ENCODE measurements around the gene FANCF.

FANCF gene

GRCh38 chr11:22624742-22625447 lies 728 bp downstream of the FANCF start:
- Histone ChIP-seq H3K9ac (ENCODE audit: low read length) (peak overlapping the region; percentile 91), H3K27me3 (ENCODE audit: control insufficient read depth, insufficient read depth, low read length) (no peaks in the 10 kb centered on the region), H3K9me3 (ENCODE audit: control insufficient read depth, insufficient read depth, low read depth, low read length) (no peaks in the 10 kb centered on the region), H3K27ac (ENCODE audit: low read depth, low read length) (peak overlapping the region; percentile 95), H3K4me1 (ENCODE audit: control insufficient read depth, insufficient read depth, low read length) (peaks cover 8% of the 10 kb centered on the region; the same call in 1 of the 2 replicates), H3K36me3 (ENCODE audit: control insufficient read depth, insufficient read depth, low read length) (no peaks in the 10 kb centered on the region), H3K4me3 (ENCODE audit: low read depth, low read length) (peak overlapping the region; percentile 88)

DNA sequence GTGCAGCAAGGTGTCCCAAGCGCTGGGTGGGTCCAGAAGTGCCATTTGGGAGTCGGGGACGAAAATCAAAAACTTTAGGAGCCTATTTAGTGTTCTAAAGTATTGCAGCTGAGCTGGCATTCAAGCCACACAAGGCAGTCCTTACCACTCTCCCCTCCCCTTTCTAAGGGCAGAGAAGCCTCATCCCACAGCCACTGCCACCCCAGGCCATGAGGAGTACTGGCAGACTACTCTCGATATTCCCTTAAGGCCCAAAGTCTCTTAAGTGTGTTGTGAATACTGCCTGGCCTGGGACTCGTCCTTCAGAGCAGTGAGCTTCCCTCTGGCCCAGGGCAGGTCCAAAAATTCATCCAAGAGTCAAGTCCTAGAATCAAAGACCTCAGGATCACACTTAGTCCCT lies 7.8 kb downstream of the FANCF start:
- Histone ChIP-seq H3K4me1 (ENCODE audit: control insufficient read depth, insufficient read depth, low read length) (no peaks in the 10 kb centered on the region), H3K36me3 (ENCODE audit: control insufficient read depth, insufficient read depth, low read length) (no peaks in the 10 kb centered on the region), H3K27me3 (ENCODE audit: control insufficient read depth, insufficient read depth, low read length) (no peaks in the 10 kb centered on the region), H3K9me3 (ENCODE audit: control insufficient read depth, insufficient read depth, low read depth, low read length) (no peaks in the 10 kb centered on the region), H3K4me3 (ENCODE audit: low read depth, low read length) (no peak overlapping the region), H3K27ac (ENCODE audit: low read depth, low read length) (no peak overlapping the region), H3K9ac (ENCODE audit: low read length) (no peak overlapping the region)

GRCh38 chr11:22603933-22604332 lies 21.7 kb downstream of the FANCF start:
- Histone ChIP-seq H3K36me3 (ENCODE audit: control insufficient read depth, insufficient read depth, low read length) (no peaks in the 10 kb centered on the region), H3K9me3 (ENCODE audit: control insufficient read depth, insufficient read depth, low read depth, low read length) (no peaks in the 10 kb centered on the region), H3K4me3 (ENCODE audit: low read depth, low read length) (no peak overlapping the region), H3K9ac (ENCODE audit: low read length) (no peak overlapping the region), H3K27me3 (ENCODE audit: control insufficient read depth, insufficient read depth, low read length) (no peaks in the 10 kb centered on the region), H3K27ac (ENCODE audit: low read depth, low read length) (no peak overlapping the region), H3K4me1 (ENCODE audit: control insufficient read depth, insufficient read depth, low read length) (no peaks in the 10 kb centered on the region)

DNA sequence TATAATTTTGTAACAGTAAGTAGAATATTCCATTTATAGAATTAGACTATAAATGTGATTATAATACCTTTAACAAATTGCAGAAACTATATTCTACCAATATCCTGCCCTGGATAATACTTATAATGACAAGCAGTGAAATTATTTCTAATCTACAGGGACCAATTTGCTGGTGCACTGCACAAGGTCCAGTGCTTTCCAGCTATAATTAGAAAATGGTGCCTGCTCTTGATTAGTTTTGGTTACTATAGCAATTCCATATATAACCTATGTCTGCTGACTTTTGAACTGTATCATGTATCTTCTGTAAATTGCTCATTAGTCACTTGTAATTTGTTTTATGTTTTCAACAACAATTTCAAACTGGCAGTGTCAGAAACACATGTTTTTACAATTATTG lies 23.1 kb downstream of the FANCF start:
- Histone ChIP-seq H3K4me3 (ENCODE audit: low read depth, low read length) (no peak overlapping the region), H3K9ac (ENCODE audit: low read length) (no peak overlapping the region), H3K27ac (ENCODE audit: low read depth, low read length) (no peak overlapping the region)

GRCh38 chr11:22599458-22599857 lies 26.2 kb downstream of the FANCF start:
- H3K27me3 ChIP-seq (ENCODE audit: control insufficient read depth, insufficient read depth, low read length), result no peaks in the 10 kb centered on the region
- H3K4me1 ChIP-seq (ENCODE audit: control insufficient read depth, insufficient read depth, low read length), result no peaks in the 10 kb centered on the region
- no peaks in the 10 kb centered on the region for H3K36me3 ChIP-seq (ENCODE audit: control insufficient read depth, insufficient read depth, low read length)
- no peak overlapping the region for H3K27ac ChIP-seq (ENCODE audit: low read depth, low read length)
- H3K9me3 ChIP-seq (ENCODE audit: control insufficient read depth, insufficient read depth, low read depth, low read length), result no peaks in the 10 kb centered on the region
- no peak overlapping the region for H3K9ac ChIP-seq (ENCODE audit: low read length)
- H3K4me3 ChIP-seq (ENCODE audit: low read depth, low read length), result no peak overlapping the region

More for the DNA sequence above, 23.1 kb downstream of the FANCF start:
- Histone ChIP-seq H3K9me3 (ENCODE audit: control insufficient read depth, insufficient read depth, low read depth, low read length) (no peaks in the 10 kb centered on the region), H3K36me3 (ENCODE audit: control insufficient read depth, insufficient read depth, low read length) (no peaks in the 10 kb centered on the region), H3K4me1 (ENCODE audit: control insufficient read depth, insufficient read depth, low read length) (no peaks in the 10 kb centered on the region), H3K27me3 (ENCODE audit: control insufficient read depth, insufficient read depth, low read length) (no peaks in the 10 kb centered on the region)

DNA sequence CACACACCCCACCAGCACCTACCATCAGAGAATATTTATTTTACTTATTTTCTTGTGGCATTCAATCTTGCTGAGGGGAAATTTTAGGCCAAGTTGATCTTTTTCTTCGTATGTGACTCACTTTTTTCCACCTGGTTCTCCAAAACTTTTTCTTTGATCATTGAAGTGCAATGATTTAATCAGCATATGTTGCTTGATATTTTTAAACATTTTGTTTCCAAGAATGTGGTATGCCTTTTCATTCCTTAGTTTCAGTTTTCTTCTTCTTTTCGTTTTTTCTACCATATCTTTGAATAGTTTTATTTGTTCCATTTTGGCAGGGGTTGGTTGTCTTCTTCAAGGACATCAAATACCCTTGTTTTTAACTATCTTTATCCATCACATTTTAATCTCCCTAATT lies 28.6 kb downstream of the FANCF start:
- H3K9ac ChIP-seq (ENCODE audit: low read length), result no peak overlapping the region
- H3K4me1 ChIP-seq (ENCODE audit: control insufficient read depth, insufficient read depth, low read length), result no peaks in the 10 kb centered on the region
- H3K4me3 ChIP-seq (ENCODE audit: low read depth, low read length), result no peak overlapping the region
- H3K27me3 ChIP-seq (ENCODE audit: control insufficient read depth, insufficient read depth, low read length), result no peaks in the 10 kb centered on the region
- no peaks in the 10 kb centered on the region for H3K9me3 ChIP-seq (ENCODE audit: control insufficient read depth, insufficient read depth, low read depth, low read length)
- H3K27ac ChIP-seq (ENCODE audit: low read depth, low read length), result no peak overlapping the region
- H3K36me3 ChIP-seq (ENCODE audit: control insufficient read depth, insufficient read depth, low read length), result no peaks in the 10 kb centered on the region

DNA sequence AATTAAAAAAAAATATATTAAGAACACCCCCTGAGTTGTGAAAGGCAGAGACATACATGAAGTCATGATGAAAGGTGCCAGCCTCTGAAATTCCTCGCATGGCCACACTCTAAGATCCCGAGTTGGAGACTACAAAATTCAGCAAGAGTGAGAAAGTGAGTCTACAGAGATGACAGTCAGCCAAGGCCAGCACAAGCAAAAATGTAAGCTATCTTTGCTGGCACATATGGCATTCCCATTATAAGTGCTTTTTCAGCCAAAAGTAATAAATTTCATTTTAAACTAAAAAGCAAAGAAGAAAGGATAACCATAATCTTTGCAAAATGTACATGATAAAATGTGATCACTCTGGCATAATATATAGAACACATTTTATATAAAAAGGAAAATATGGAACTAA lies 40.6 kb downstream of the FANCF start:
- H3K36me3 ChIP-seq (ENCODE audit: control insufficient read depth, insufficient read depth, low read length), result no peaks in the 10 kb centered on the region
- H3K27me3 ChIP-seq (ENCODE audit: control insufficient read depth, insufficient read depth, low read length), result no peaks in the 10 kb centered on the region
- no peak overlapping the region for H3K9ac ChIP-seq (ENCODE audit: low read length)
- H3K27ac ChIP-seq (ENCODE audit: low read depth, low read length), result no peak overlapping the region
- no peak overlapping the region for H3K4me3 ChIP-seq (ENCODE audit: low read depth, low read length)
- H3K9me3 ChIP-seq (ENCODE audit: control insufficient read depth, insufficient read depth, low read depth, low read length), result no peaks in the 10 kb centered on the region
- H3K4me1 ChIP-seq (ENCODE audit: control insufficient read depth, insufficient read depth, low read length), result no peaks in the 10 kb centered on the region

DNA sequence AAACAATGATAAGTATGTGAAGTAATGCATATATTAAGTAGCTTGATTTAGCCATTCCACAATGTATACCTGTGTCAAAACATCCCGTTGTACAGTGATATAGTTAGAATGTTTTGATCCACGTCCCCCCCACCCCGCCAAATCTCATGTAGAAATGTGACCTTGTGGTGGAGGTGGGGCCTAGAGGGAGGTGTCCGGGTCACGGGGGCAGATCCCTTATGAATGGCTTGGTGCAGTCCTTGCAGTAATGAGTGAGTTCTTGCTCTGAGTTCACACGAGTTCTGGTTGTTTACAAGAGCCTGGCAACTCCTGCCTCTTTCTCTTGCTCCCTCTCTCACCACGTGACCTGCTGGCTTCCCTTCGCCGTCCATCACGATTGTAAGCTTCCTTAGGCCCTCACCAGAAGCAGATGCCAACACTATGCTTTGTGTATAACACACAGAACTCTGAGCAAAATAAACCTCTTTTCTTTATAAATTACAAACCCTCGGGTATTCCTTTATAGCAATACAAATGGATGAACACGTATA lies 41.6 kb downstream of the FANCF start:
- Histone ChIP-seq H3K27me3 (ENCODE audit: control insufficient read depth, insufficient read depth, low read length) (no peaks in the 10 kb centered on the region), H3K9ac (ENCODE audit: low read length) (no peak overlapping the region), H3K4me1 (ENCODE audit: control insufficient read depth, insufficient read depth, low read length) (no peaks in the 10 kb centered on the region), H3K4me3 (ENCODE audit: low read depth, low read length) (no peak overlapping the region), H3K9me3 (ENCODE audit: control insufficient read depth, insufficient read depth, low read depth, low read length) (no peaks in the 10 kb centered on the region), H3K27ac (ENCODE audit: low read depth, low read length) (no peak overlapping the region), H3K36me3 (ENCODE audit: control insufficient read depth, insufficient read depth, low read length) (no peaks in the 10 kb centered on the region)

DNA sequence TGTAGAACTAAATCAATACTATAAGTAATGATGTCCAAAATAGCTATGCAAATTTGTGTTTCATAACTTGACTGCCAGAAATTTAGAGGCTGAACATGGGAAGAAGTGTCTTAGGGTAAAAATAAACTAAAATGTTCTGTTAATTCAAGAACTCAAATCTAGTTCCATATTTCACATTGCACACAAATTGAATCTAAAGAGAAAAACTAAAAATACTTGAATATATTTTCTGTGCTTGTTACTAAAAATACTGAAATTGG lies 43.5 kb downstream of the FANCF start:
- no peaks in the 10 kb centered on the region for H3K27me3 ChIP-seq (ENCODE audit: control insufficient read depth, insufficient read depth, low read length)
- no peaks in the 10 kb centered on the region for H3K36me3 ChIP-seq (ENCODE audit: control insufficient read depth, insufficient read depth, low read length)
- no peaks in the 10 kb centered on the region for H3K9me3 ChIP-seq (ENCODE audit: control insufficient read depth, insufficient read depth, low read depth, low read length)
- no peak overlapping the region for H3K4me3 ChIP-seq (ENCODE audit: low read depth, low read length)
- no peak overlapping the region for H3K27ac ChIP-seq (ENCODE audit: low read depth, low read length)
- H3K9ac ChIP-seq (ENCODE audit: low read length), result no peak overlapping the region
- no peaks in the 10 kb centered on the region for H3K4me1 ChIP-seq (ENCODE audit: control insufficient read depth, insufficient read depth, low read length)

GRCh38 chr11:22581354-22582150 lies 44.1 kb downstream of the FANCF start:
- no peaks in the 10 kb centered on the region for H3K27me3 ChIP-seq (ENCODE audit: control insufficient read depth, insufficient read depth, low read length)
- no peak overlapping the region for H3K9ac ChIP-seq (ENCODE audit: low read length)
- H3K4me3 ChIP-seq (ENCODE audit: low read depth, low read length), result no peak overlapping the region
- H3K27ac ChIP-seq (ENCODE audit: low read depth, low read length), result no peak overlapping the region
- no peaks in the 10 kb centered on the region for H3K36me3 ChIP-seq (ENCODE audit: control insufficient read depth, insufficient read depth, low read length)
- no peaks in the 10 kb centered on the region for H3K9me3 ChIP-seq (ENCODE audit: control insufficient read depth, insufficient read depth, low read depth, low read length)
- no peaks in the 10 kb centered on the region for H3K4me1 ChIP-seq (ENCODE audit: control insufficient read depth, insufficient read depth, low read length)

GRCh38 chr11:22577854-22578253 lies 47.8 kb downstream of the FANCF start:
- no peak overlapping the region for H3K27ac ChIP-seq (ENCODE audit: low read depth, low read length)
- H3K4me1 ChIP-seq (ENCODE audit: control insufficient read depth, insufficient read depth, low read length), result no peaks in the 10 kb centered on the region
- no peaks in the 10 kb centered on the region for H3K36me3 ChIP-seq (ENCODE audit: control insufficient read depth, insufficient read depth, low read length)
- no peak overlapping the region for H3K9ac ChIP-seq (ENCODE audit: low read length)
- no peaks in the 10 kb centered on the region for H3K27me3 ChIP-seq (ENCODE audit: control insufficient read depth, insufficient read depth, low read length)
- H3K9me3 ChIP-seq (ENCODE audit: control insufficient read depth, insufficient read depth, low read depth, low read length), result no peaks in the 10 kb centered on the region
- no peak overlapping the region for H3K4me3 ChIP-seq (ENCODE audit: low read depth, low read length)

Data from HUES6 (cell line).